Karpas-422 (cell line): ENCODE results near the gene CSRNP3. TPM values are rescaled to one million over a fixed set of nuclear protein-coding genes. Genes with fewer than 3 reads are reported as not detected.
A peak's percentile ranks its signal among the peaks of the same experiment; 100 is the strongest.

Source experiments
- DNase-seq: peaks from one replicate; pipeline ENCODE4 v3.0.0-alpha.2; 2015
- H2AFZ ChIP-seq: fragments of 200-600 bp; sonication (generic); 2 replicates; pipeline ENCODE4 v1.6.1; 2014; ENCODE audit warnings: antibody characterized with exemption, low read length, mixed read lengths
- H3K27ac ChIP-seq: fragments of 200-600 bp; sonication (generic); 2 replicates; pipeline ENCODE4 v1.5.1; 2014; ENCODE audit warnings: mild to moderate bottlenecking, low read length, moderate library complexity
- H3K27me3 ChIP-seq: fragments of 200-600 bp; sonication (generic); 2 replicates; pipeline ENCODE4 v1.6.1; 2014; ENCODE audit warnings: low read length, mixed read lengths
- H3K36me3 ChIP-seq: fragments of 200-600 bp; sonication (generic); 2 replicates; pipeline ENCODE4 v1.6.1; 2014; ENCODE audit warnings: low read length, mixed read lengths; ENCODE audit not compliant: insufficient read depth
- H3K4me1 ChIP-seq: fragments of 200-600 bp; sonication (generic); 2 replicates; pipeline ENCODE4 v1.6.1; 2014; ENCODE audit warnings: mild to moderate bottlenecking, low read length, mixed read lengths
- H3K4me2 ChIP-seq: fragments of 200-600 bp; sonication (generic); 2 replicates; pipeline ENCODE4 v1.6.1; 2014; ENCODE audit warnings: low read length, low read depth, mild to moderate bottlenecking; ENCODE audit not compliant: poor library complexity, severe bottlenecking
- H3K4me3 ChIP-seq: fragments of 200-600 bp; sonication (generic); 2 replicates; pipeline ENCODE4 v1.5.1; 2014; ENCODE audit warnings: mild to moderate bottlenecking, antibody characterized with exemption, low read length, mixed read lengths
- H3K79me2 ChIP-seq: fragments of 200-600 bp; sonication (generic); 2 replicates; pipeline ENCODE4 v1.6.1; 2014; ENCODE audit warnings: mild to moderate bottlenecking, low read length, mixed read lengths
- H3K9ac ChIP-seq: fragments of 200-600 bp; sonication (generic); 2 replicates; pipeline ENCODE4 v1.6.0; 2014; ENCODE audit warnings: low read length
- H3K9me2 ChIP-seq: fragments of 200-600 bp; sonication (generic), shearing (Covaris generic); replicated peaks from 2 replicates; pipeline ENCODE4 v1.6.0; 2014; ENCODE audit warnings: mild to moderate bottlenecking, low read length, moderate library complexity; ENCODE audit not compliant: insufficient read depth
- H3K9me3 ChIP-seq: fragments of 300-700, 200-600 bp; sonication (generic); 2 replicates; pipeline ENCODE4 v1.6.1; 2014; ENCODE audit warnings: low read length, mixed read lengths
- H4K20me1 ChIP-seq: fragments of 200-600 bp; sonication (generic); 2 replicates; pipeline ENCODE4 v1.6.1; 2014; ENCODE audit warnings: mild to moderate bottlenecking, antibody characterized with exemption, low read length, low read depth; ENCODE audit not compliant: insufficient read depth
- total RNA-seq: library from RNA; depleted of rRNA; stranded (reverse); fragments of >200 nt; shearing (Covaris generic); gene quantifications from 2 replicates; pipeline ENCODE4 v1.2.3, GENCODE V29; 2014; ENCODE audit warnings: low replicate concordance

Gene CSRNP3
- total RNA-seq, 1 experiment from 2014 or later = 16.8 TPM

DNA sequence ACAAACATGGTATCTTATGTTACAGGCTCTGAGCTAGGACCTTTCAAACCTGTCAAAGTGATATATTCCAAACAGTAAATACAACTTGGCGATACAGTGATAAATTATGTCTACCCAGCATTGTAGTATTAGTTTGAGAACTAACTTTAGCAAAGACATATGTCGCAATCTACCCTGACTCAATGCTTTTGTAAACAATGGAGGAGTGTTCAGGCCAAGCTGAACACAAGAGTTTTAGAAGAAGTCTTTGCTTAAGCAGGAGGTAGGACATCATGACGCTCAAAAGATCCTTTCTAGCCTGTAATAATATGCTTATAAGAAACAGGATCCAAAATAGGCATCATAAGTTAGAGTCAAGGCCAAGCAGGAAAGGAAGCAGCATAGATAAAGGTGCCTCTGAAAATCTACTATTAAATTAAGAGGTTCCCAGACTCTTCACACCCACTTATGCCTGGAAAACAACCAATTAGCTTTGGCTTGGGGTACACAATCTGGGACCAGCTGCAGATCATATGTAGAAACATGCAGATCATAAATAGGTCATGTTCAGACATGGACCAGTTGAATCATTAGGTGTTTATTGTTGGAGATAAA is 132.5 kb downstream of the CSRNP3 start:
- peaks cover 44% of the 10 kb centered on the region for H3K79me2 ChIP-seq
- H3K4me2 ChIP-seq = no peak overlapping the region
- no peaks in the 10 kb centered on the region for H4K20me1 ChIP-seq
- peaks cover 10% of the 10 kb centered on the region; the same call in 1 of the 2 replicates for H3K36me3 ChIP-seq
- no peak for DNase-seq
- H3K4me1 ChIP-seq = peaks cover 23% of the 10 kb centered on the region
- no peak overlapping the region for H3K27ac ChIP-seq
- H3K4me3 ChIP-seq = no peak overlapping the region
- H3K9ac ChIP-seq = no peak overlapping the region
- no peaks in the 10 kb centered on the region for H3K9me3 ChIP-seq
- H2AFZ ChIP-seq = no peak overlapping the region
- H3K9me2 ChIP-seq = no peaks in the 10 kb centered on the region
- no peaks in the 10 kb centered on the region for H3K27me3 ChIP-seq

DNA sequence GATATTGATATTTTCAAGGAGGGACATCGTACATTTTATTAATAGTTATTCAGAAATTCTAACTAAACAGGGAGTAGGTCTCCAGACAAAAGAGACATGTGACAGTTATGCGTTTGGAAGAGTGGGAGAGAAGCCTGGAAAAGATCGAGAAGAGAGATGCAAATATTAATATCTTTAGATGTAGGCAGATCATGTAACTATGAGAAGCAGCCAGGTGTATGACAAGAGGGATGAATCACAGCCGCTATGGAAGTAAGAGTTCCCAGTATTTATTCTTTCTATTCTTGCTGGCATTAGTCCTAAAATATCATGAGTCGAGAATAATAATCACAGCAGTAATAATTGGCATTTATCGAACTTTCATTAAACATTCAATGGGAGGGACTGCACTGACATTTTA is 140.2 kb downstream of the CSRNP3 start:
- Histone ChIP-seq H3K4me2 (peak overlapping the region; percentile 59), H3K4me3 (no peak overlapping the region), H3K9me3 (no peaks in the 10 kb centered on the region), H3K9ac (no peak overlapping the region), H3K9me2 (no peaks in the 10 kb centered on the region), H3K4me1 (peaks cover 52% of the 10 kb centered on the region), H3K27ac (peak overlapping the region; percentile 61; the same call in 1 of the 2 replicates), H3K36me3 (0 out of 2 replicates have a peak, but pooled peaks cover 5% of the 10 kb centered on the region), H3K27me3 (no peaks in the 10 kb centered on the region), H2AFZ (no peak overlapping the region), H3K79me2 (peaks cover 56% of the 10 kb centered on the region), H4K20me1 (no peaks in the 10 kb centered on the region)
- DNase-seq = no peak

DNA sequence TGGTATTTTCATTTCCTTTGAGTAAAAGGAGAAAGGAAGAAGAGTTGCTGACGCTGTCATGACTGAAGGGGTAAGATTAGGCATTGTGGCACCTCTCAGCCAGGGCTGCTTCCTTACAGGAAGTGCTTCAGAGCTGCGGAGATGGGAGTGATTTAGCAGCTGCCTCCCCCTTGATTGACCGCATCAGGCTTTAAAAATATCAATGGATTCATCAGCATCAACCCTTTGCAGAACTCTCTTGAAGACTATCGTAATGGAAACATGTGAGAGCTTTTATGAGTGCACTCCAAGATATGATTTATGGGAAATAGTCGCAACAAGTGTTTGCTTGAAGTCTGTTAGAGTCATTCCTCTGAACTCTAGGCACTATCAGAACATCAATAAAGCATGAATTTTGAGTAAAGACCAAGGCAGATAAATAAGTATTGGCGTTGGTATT is 141.1 kb downstream of the CSRNP3 start:
- Histone ChIP-seq H3K9ac (peak overlapping the region; percentile 21; the same call in 1 of the 2 replicates), H3K27ac (peak overlapping the region; percentile 61), H4K20me1 (no peaks in the 10 kb centered on the region), H3K27me3 (no peaks in the 10 kb centered on the region), H3K79me2 (peaks cover 54% of the 10 kb centered on the region), H3K9me2 (no peaks in the 10 kb centered on the region), H3K4me2 (peak overlapping the region; percentile 59), H2AFZ (peak overlapping the region; percentile 44; the same call in 1 of the 2 replicates), H3K36me3 (0 out of 2 replicates have a peak, but pooled peaks cover 5% of the 10 kb centered on the region), H3K4me3 (peak overlapping the region; percentile 26; the same call in 1 of the 2 replicates), H3K9me3 (no peaks in the 10 kb centered on the region), H3K4me1 (peaks cover 47% of the 10 kb centered on the region)
- peak; percentile 63 for DNase-seq

DNA sequence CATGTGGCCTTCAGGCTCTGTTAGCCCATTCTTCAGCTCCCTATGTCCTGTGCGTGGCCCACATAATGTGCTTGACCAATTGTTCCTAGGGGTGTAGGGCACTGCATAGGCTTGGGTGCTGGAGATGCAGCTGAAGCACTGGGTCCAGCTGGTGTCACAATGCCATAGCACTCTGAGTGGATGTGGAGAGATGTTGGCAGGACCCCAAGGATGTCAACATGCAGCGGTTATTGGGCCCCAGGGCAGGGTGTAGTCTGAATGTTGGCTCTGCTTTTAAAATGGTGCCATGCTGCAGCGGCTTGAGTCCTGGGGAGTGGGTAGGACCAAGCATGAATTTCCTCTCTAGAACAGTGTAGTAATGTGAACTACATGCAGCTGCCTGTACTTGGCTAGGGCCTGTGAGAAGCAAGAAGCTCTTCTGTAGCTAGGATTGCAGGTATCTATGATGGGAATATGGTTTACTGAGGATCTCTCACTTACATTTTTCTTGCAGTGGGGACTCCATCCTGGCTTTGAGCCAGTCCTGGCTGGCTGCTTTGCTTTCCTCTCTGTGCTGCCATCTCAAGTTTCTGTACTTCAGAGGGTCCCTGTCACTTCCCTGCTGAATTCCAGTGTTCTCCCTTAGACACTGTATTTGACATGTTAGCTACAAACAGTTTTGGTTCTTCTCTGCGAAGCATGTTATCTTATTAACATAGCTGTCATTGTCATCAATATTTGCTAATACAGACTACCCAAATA is 148.4 kb downstream of the CSRNP3 start:
- H3K79me2 ChIP-seq = peaks cover 68% of the 10 kb centered on the region
- no peak overlapping the region for H3K27ac ChIP-seq
- no peaks in the 10 kb centered on the region for H3K27me3 ChIP-seq
- no peak for DNase-seq
- no peak overlapping the region for H3K9ac ChIP-seq
- H3K9me2 ChIP-seq = no peaks in the 10 kb centered on the region
- H3K4me1 ChIP-seq = peaks cover 12% of the 10 kb centered on the region; the same call in 1 of the 2 replicates
- no peak overlapping the region for H3K4me2 ChIP-seq
- H2AFZ ChIP-seq = no peak overlapping the region
- H3K4me3 ChIP-seq = no peak overlapping the region
- H3K36me3 ChIP-seq = peaks cover 11% of the 10 kb centered on the region; the same call in 1 of the 2 replicates
- H4K20me1 ChIP-seq = no peaks in the 10 kb centered on the region
- H3K9me3 ChIP-seq = no peaks in the 10 kb centered on the region; the same call in 1 of the 2 replicates

DNA sequence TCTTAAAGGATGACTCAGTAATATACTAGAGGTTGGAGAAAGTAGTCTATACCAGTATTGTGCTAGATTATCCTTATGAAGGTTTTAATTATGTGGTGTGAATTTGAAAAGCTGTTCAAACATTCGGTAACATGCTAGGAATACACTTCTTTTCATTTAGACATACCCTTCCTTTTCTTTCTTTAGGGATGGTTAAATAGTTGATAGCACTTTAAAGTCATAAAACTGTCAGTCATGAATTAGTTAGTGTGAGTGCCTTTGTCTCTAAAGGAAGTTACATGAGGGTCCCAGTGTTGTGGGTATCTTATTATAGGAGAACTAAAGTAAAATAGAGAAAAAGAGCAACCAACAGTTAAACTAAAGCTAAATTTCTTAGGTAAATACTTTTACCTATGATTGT is 149.3 kb downstream of the CSRNP3 start:
- H3K4me3 ChIP-seq = no peak overlapping the region
- H3K36me3 ChIP-seq = peaks cover 11% of the 10 kb centered on the region; the same call in 1 of the 2 replicates
- no peaks in the 10 kb centered on the region for H3K27me3 ChIP-seq
- peaks cover 8% of the 10 kb centered on the region; the same call in 1 of the 2 replicates for H3K4me1 ChIP-seq
- no peak overlapping the region for H3K27ac ChIP-seq
- no peak overlapping the region for H2AFZ ChIP-seq
- no peak overlapping the region for H3K4me2 ChIP-seq
- H3K9me3 ChIP-seq = no peaks in the 10 kb centered on the region; the same call in 1 of the 2 replicates
- no peak for DNase-seq
- no peaks in the 10 kb centered on the region for H4K20me1 ChIP-seq
- no peaks in the 10 kb centered on the region for H3K9me2 ChIP-seq
- no peak overlapping the region for H3K9ac ChIP-seq
- peaks cover 59% of the 10 kb centered on the region for H3K79me2 ChIP-seq

DNA sequence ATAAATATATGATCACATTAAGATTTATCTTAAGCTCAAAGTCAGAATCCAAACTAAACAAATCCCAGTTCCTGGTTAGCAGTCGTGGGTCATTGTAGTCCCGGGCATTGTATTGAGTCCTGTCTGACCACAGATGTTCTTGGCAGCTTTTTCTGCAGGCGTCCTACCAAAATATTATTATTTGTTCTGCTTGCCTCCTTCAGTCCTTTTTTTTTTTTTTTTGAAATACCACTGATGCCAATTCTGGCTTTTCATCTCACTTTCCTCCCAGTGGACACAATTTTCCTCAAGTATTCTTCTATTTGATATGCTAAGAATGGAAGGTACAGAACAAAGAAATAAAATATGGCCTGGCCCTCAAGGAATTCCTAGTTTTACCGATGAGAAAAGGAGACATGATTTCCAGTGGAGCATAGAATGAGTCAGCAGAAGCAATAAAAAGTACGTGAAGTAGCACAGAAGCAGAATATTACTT is 151.6 kb downstream of the CSRNP3 start:
- no peaks in the 10 kb centered on the region for H3K27me3 ChIP-seq
- no peak for DNase-seq
- H3K9me2 ChIP-seq = no peaks in the 10 kb centered on the region
- H3K4me2 ChIP-seq = no peak overlapping the region
- peaks cover 6% of the 10 kb centered on the region; the same call in 1 of the 2 replicates for H3K36me3 ChIP-seq
- no peaks in the 10 kb centered on the region; the same call in 1 of the 2 replicates for H3K9me3 ChIP-seq
- H3K4me1 ChIP-seq = peaks cover 11% of the 10 kb centered on the region
- H2AFZ ChIP-seq = no peak overlapping the region
- H3K27ac ChIP-seq = peak overlapping the region; percentile 19; the same call in 1 of the 2 replicates
- no peak overlapping the region for H3K4me3 ChIP-seq
- H4K20me1 ChIP-seq = no peaks in the 10 kb centered on the region
- H3K79me2 ChIP-seq = peaks cover 41% of the 10 kb centered on the region
- H3K9ac ChIP-seq = no peak overlapping the region

DNA sequence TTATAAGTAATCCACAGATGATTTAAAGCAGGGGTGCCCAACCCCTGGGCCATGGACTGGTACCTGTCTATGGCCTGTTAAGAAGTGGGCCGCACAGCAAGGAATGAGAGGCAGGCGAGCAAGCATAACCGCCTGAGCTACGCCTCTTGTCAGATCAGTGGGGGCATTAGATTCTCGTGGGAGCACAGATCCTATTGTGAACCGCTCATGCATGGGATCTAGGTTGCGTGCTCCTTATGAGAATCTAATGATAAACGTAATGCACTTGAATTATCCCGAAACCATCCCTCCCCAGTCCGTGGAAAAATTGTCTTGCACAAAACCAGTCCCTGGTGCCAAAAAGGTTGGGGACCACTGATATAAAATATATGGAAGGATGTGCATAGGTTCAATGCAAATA is 153.7 kb downstream of the CSRNP3 start:
- Histone ChIP-seq H3K27ac (no peak overlapping the region), H3K4me2 (no peak overlapping the region), H3K9me3 (no peaks in the 10 kb centered on the region), H3K4me1 (peaks cover 28% of the 10 kb centered on the region), H4K20me1 (no peaks in the 10 kb centered on the region), H3K9ac (no peak overlapping the region), H3K9me2 (no peaks in the 10 kb centered on the region), H3K27me3 (no peaks in the 10 kb centered on the region), H3K36me3 (no peaks in the 10 kb centered on the region), H3K4me3 (no peak overlapping the region), H3K79me2 (peaks cover 22% of the 10 kb centered on the region; the same call in 1 of the 2 replicates), H2AFZ (no peak overlapping the region)
- no peak for DNase-seq
